Colon (tissue), 2 donors: ENCODE results near the gene MTERF1.
A peak's percentile ranks its signal among the peaks of the same experiment; 100 is the strongest.
"Not testable (repeated sequence)": the region's sequence is repeated elsewhere in the genome, so short reads cannot be mapped to it uniquely, and the experiment has no call there.

Experiments used
- FAIRE-seq: peaks from 2 replicates; lab custom pipeline; 2012; peaks lifted over from hg19 to GRCh38; lab: Jason Lieb, UNC
- donor health status: control.
- donor health status: control.

The MTERF1 gene

DNA sequence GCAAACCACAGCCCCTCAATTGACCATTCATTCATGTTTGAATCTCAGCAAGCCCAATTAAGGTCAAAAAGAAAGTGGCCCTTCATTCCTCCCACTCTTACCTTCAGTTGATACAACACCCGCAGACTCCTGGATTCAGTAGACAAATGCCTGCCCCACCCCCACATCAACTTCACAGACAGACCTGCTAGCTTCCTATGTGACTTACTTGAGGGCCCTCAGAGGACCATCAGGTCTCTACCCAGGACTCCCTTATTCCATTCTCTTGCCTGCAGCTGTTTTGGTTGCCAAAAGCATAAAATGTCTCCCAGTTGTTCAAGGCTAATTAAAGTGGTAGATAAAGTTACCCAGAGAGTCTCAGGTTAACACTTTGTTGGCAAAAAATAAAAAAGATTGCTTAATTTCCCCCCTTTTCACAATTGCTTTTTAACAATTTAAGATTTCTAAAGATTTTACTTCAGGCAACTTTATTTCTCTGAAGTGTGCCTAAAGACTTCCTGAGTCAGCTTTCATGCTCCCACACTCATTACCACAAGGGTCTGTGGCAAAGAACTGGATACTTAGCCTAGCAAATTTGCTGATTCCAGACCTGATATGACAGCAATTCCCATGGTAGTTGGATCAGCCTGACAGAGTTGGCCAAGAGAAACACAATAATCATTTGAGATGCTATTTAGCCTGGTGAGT lies 3.3 kb upstream of the MTERF1 start:
- FAIRE-seq, result no peak

DNA sequence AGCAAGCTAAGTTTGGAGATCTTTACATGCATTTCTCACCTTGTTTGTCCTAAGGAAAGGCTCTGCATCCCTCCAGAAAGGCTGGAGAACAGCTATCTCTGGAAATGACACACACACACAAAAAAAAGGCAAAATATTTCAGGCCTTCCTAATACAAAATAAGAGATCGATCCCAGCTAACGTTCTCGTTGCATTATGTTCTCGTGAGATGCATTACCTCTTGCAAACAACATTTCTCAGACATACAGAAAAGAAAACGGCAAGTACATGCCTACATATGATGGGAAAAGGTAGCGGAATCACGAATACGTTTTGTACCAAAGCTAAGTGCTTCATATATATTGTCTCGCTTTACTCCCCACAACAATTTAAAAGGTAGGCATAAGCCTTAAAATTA lies 488 bp downstream of the MTERF1 start:
- no peak for FAIRE-seq

DNA sequence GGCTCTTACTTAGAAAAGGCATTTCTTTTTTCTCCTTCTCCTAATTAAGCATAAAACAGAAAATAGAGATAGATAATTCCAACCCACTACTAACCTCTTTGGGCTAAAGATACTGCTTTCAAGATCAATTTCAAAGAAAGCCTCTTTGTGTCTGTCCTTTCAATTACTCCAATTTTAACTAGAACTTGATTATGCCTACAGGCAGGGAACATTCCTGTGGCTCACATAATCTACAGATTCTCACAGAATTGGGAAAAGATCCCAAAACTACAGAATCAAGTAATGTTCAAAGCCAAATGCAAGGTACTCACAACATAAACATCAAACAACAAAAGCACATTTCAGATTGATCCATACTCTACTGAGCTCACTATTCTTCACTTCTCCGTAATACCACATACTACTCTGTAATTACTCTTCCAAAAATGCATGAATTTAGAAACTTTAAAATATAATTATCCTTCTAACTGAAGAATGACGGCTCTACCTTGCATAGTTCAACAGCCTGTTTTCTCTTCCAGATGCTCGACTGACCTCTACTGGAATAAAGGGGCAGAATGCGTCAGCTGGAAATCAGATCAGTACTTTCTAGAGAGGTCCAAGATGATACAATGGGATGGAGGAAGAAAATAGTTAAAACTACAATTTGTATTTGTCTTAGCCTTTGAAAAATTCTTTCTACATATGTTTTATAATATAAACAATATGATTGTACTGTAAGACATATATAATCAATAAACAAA lies 3.9 kb downstream of the MTERF1 start:
- no peak for FAIRE-seq

DNA sequence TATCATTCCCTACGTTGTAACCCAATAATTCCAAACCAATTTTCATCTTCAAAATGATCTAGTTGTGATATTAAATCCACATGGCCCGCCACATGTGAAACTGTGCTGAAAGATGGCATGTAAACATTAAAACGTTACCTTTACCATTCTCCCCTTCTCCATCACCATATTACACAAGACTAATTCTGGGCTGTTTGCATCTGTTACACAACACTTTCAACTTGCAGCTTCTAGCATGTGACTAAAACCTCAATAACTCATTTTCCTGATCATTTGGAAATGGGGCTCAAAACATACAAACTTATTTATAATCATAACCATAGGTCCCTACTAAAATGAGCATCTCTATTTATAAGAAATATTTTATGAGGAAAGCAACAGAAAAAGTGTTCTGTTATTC lies 4.7 kb downstream of the MTERF1 start:
- no peak for FAIRE-seq

DNA sequence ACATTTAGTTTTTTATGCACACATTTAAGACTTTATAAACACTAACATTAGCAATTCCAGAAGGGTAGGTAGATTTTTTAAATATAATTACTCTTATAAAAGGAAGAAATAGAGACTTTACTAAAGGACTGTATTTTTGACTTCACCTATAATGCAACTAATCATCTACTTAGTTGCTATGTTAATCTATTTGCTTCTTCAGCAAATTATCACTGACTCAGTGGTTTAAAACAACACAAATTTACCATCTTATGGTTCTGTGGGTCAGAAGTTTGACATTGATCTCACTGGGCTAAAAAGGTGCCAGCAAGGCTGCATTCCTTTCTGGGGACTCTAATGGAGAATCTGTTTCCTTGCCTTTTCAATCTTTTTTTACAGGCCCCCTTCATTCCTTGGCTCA lies 7.6 kb downstream of the MTERF1 start:
- FAIRE-seq, result no peak

DNA sequence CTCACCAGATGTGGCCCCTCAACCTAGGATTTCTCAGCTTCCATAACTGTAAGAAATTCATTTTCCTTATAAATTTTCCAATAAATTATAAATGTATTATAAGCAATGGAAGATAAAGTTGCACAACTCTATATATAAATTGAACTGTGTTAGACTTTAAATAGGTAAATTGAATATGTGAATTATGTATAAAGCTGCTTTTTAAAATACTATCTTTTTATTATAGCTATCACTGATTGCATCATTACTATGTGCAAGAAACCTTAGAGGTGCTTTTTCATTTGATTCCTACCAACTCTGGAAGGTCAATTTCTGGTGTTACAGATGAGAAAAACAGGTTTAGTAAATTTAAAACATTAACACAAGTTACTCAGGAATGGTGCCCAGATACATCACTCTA lies 8.4 kb downstream of the MTERF1 start:
- peak; percentile 21 for FAIRE-seq

DNA sequence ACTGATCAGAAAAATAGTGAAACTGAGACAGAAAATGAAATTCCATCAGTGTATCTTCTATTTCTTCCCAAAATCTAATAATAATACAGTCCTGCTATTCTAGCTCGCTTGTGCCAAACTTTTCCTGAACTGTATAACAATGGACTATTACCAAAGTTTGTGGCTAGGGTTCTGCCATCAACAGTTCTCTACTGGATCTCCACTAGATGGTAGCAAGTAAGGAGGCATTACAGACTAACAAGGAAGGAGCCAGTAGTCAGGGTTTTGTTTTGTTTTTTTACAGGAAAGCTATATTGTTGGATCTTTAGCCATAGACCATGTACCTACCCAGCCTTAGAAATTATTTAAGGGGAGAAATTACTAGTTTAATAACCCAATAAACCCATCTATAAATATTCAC lies 10.8 kb downstream of the MTERF1 start:
- FAIRE-seq, result no peak

DNA sequence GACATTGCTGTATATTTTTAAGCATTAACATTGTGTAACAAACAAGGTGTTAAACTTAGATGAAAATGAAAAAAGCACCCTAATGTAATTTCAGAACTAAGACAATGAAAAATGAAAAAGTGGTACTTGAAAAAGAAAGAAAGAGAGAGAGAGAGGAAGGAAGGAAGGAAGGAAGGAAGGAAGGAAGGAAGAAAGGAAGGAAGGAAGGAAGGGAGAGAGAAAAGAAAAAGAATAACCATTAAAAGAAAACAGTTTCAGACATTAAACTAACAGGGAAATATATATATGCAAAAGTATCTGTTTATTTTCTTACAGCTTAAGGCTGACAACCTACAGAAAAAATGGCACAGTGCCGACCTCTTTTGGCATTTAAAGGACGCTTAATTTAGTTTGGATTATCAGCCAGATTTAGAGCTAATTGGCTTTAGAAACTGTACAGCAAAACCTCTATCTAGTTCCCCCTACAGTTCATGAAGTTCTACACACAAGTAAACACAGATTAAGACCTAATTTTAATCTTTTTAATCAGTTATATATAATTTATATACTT lies 13.8 kb downstream of the MTERF1 start:
- no peak for FAIRE-seq

DNA sequence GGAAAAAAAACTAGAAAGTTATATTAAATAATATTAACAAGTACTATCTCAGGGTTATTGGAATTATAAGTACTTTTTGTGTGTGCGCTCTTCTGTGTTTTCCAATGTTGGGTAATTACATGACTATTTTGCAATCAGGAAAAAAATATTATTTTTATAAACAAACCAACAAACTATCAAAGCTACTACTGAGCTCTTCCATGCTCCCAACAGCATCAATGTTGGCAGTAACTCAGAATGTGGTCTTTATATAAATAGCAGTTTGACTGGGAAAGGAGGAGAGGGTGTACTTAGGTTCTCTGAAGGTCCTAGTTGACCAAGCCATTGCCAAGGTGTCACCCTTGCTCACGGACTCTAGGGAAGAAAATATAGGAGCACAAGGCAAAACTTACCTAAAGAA lies 15.0 kb downstream of the MTERF1 start:
- FAIRE-seq, result no peak

DNA sequence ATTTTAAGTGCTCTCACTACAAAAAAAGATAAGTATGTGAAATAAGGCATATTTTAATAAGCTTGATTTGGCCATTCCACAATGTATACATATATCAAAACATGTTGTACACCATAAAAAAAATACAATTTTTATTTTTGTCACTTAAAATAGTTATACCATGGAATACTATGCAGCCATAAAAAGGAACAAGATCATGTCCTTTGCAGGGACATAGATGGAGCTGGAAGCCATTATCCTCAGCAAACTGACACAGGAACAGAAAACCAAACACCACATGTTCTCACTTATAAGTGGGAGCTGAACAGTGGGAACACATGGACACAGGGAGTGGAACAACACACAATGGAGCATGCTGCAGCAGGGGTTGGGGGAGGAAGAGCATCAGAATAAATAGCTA lies 15.9 kb downstream of the MTERF1 start:
- not testable (repeated sequence) for FAIRE-seq

DNA sequence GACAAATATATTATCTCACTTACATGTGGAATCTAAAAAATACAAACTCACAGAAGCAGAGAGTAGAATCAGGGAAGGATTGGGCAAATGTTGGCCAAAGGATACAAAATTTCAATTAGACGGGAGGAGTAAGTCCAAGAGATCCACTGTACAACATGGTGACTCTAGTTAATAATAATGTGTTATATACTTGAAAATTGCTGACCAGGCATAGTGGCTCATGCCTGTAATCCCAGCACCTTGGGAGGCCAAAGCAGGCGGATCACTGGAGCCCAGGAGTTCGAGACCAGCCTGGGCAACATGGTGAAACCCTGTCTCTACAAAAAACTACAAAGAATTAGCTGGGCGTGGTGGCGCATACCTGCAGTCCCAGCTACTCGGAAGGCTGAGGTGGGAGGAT lies 16.4 kb downstream of the MTERF1 start:
- FAIRE-seq, result no peak

DNA sequence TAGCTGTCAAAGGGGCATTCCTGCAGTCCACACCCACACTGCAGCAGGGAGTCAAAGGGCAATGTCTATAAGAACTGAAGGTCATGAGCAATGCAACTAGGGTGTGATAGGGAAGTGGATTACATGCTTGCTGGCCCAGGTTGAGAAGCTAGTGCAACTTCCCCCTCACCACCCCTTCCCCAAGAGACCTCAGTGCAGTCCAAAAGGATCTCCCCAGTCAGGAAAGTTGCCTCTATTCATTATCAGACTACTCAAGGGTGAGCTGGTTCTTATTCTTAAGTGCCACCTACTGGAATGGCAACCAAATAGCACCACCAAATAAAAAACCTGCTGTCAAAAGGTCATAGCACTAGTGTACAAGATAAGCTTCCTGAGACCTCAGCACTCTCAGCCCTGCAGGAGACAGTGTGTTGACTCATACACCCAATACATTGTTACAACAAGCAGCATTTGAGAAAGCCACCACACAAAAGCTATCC lies 28.2 kb downstream of the MTERF1 start:
- no peak for FAIRE-seq

DNA sequence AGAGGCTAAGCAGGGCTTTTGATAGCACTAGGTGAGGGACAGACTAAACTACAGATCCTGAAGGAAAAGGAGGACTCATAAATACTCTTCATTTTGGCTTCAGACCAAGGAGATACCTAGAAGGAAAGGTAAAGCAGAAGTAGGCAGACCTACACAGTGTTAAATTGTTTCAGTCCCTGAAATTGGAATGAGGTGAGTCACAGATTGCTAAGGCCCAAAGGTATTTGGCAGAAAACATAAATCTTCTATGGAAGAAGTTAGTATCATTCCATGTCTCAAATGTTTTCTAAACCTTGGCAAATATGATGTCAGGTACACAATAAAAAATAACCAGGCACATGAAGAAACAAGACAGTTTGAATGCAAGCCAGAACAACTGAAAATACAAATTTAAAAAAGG lies 30.0 kb downstream of the MTERF1 start:
- FAIRE-seq, result no peak

DNA sequence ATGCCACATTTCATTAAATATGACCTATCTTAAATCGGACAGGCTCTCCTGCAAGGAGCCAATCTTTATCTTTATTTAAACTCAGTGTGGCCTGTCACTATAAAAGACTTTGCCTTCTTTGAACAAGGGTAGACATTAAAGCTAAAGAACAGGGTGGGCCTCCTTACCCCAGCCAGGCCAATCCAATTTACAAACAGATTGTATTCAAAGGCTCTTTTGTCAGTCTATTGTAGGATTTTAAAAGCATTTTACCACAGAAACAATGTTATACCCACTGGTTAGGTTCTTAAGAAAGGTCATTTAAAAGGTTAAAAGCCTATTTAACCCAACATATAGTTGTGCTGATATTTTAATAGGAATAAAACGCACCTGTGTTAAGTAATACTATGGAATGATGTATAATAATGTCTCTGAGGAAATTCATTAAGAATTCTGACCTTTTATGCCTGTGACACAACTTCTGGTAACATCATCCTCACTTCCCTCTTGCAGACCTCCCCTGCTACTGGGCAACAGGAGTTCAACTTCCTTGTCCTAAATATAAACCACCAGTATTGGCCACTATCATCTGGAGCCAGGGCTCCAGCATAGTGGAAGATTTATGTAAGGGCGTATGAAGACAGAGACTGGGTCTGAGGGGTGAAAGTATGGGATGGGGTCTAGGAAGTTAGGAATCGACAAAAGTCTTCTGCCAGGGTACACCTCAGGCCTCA lies 32.5 kb downstream of the MTERF1 start:
- FAIRE-seq, result no peak

DNA sequence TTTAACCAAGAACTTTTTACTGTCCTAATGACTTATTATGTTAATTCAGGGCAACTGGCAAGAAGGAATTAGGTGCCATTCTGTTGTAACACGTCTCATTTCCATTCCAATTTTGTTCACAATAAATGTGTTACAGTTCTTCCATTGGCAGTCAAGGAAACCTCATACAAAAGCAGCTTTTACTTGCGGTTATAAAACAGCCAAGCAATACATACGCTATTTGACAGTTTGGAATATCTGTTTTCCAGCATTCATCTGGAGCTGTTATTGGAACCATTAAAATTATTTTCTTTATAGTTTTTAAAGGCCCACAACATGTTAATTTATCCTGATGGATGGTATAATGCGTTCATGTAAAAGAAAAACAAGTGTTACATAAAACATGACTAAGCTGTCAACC lies 33.3 kb downstream of the MTERF1 start:
- FAIRE-seq, result no peak

DNA sequence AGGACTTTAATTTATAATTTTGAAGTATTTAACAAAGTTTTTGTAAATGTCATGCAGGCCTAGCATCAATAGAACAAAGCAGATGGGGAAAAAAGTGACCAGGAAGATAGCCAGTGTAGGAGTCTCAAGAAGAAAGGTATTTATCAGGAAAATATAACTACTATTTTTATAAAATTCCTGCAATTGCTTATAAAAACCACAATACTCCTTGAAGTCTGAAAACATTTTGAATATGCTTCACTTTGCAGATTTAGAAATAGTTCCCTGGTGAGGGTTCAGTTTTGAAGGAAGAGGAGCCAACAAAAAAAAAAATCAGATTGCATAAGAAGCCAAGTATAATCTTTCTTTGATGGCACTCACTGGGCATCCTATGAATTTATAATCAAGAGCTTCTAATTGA lies 34.1 kb downstream of the MTERF1 start:
- FAIRE-seq, result no peak

DNA sequence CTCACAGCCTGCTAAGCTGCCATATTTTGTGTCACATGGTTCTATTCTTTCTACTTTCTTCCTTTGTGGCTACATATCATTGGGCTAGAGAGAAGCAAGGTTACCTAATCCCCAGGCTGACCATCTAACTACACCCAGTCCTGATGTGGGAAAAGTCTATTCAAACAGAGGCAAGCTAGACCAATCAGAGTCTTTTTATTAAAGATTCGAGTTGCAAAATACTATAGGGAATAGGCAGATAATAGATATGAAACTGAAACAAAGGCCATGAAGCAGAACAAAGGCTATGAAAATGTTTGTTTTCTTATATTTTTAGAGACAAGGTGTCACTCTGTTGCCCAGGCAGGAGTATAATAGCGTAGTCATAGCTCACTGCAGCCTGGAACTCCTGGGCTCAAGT lies 36.7 kb downstream of the MTERF1 start:
- FAIRE-seq, result no peak

DNA sequence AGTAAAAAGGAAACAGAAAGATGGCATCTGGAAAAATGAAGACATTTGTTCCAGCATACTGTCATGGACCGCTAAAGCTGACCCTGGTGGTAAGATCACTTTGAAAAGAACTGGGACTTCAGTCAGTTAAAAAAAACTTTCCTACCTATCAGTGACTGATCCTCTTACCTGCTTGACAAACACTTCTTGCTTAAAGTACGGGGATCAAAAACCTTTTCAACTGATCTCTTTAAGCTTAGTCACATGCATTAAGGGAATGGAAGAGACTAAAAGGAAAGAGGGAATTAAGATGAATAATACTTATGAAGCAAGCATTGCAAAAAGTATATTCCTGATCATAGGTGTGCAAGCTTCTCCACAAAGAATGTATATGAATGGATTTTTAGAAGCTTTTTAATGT lies 42.1 kb downstream of the MTERF1 start:
- FAIRE-seq, result no peak

DNA sequence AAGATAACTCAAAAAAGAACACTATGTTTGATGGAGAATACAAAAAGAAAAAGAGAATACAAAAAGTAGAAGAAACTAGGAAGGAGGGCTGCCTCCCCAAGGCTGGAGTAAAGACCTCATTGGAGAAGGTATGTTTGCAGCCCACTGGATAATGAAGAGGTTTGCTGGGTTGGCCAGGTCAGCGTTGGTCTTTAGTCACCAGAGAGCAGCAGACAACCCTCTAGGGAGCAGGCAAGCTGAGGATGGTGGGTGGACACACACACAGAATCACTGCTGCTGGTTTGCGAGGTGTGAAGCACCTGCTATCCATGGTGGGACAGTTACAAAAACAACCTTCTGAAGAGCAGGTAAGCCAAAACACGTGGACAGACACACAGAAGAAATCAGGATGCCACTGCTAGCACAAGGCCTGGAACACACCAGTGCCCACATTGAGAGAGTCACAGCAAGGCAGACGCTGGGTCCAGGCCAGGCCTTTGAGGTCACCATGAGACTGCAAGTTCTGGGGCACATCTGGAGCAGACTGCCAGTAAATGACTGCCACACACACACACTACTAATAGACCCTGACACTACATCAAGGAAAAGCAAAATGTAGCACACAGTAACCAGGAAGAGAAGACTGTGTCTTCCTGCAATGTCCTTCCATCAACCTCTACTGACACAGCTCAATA lies 43.0 kb downstream of the MTERF1 start:
- FAIRE-seq, result no peak

DNA sequence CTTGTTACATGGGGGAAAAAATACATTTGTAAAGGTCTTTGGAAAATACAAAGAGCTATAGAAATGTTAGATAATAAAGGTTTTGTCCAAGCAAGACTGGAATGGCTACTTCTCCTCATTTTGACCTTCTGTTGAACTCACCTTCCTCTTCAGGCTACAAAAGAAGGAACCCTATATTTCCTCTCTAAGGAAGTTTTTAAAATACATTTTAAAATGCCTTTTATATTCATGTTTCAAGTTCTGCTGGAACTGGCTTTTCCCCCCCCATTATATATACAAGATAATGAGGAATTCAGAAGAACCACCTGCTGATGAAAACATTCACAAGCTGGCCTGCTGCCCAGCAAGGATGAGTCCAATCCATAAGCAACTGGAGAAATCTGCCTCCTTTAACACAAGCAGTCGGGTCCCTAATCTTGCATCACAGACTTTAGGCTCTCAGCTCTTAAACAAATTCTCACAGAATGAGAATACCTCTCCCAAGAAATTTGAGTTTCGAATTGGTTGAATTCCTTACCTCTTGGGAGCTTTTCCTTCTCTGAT lies 44.6 kb downstream of the MTERF1 start:
- FAIRE-seq, result no peak

DNA sequence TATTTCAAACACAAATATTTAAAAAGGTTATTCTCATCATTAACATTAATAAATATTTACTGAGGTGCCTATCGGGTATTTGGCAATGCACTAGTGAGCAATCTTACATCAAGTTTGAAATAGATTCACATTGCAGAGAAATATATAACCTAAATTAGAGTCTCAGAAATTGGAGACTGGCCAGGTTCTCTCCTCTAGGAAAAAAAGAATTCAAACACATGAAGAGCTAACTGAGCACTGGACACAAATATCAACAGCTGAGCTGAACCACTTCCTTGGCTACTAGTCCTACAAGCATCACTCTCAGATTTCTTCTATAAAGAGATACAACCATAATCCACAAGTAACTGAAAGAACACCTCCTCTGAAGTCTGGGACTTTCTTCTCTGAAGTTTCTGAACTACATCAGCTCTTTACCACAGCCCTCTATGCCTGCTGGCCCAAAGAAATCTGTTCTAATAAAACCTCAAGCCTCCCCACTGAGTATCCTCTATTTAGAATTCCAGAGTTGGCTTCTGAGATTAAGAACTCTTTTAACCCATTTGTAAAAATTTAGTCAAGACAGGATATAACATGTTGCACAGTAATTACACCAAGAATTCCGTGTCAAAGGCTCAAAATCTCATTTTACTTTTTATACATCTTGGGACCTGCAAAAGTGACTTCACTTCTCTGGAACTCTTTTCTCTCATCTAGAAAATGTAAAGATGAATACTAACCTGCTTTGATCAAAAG lies 45.2 kb downstream of the MTERF1 start:
- no peak for FAIRE-seq
